ENCODE measurements around the gene PIK3AP1. TPM values are rescaled to one million over a fixed set of nuclear protein-coding genes. Genes with fewer than 3 reads are reported as not detected.

PIK3AP1 gene
- total and polyA plus RNA-seq, 10 of the 15 experiments (the other 5 are each of a cell fraction or from before 2014, with no cell fraction given) = 26.2 to 306 (median 119) TPM

GRCh38 chr10:96718304-96718990 is 1.9 kb downstream of the PIK3AP1 start (continued):
- TF ChIP-seq IKZF1 (conservative IDR thresholded peaks at IDR 0.05) (peak; percentile 63; the same call in 1 of the 2 replicates), SMAD1 (IDR thresholded peaks at IDR 0.05; ENCODE audit: low read depth, partially characterized antibody) (peak; percentile 61), CBX5 (IDR thresholded peaks at IDR 0.05; ENCODE audit: low read depth) (no peak), GATAD2B (conservative IDR thresholded peaks at IDR 0.05; ENCODE audit: low read depth) (0 out of 2 replicates have a peak, but pooled peaks have one; percentile 22), BRCA1 (IDR thresholded peaks at IDR 0.05; ENCODE audit: low read depth, low read length) (no peak), RELB (IDR thresholded peaks at IDR 0.05; ENCODE audit: low read depth) (peak; percentile 62; the same call in 1 of the 2 replicates), MXI1 (IDR thresholded peaks at IDR 0.05; ENCODE audit: low read depth, low read length) (peak; percentile 52; the same call in 1 of the 2 replicates), E2F8 (IDR thresholded peaks at IDR 0.05; ENCODE audit: low read depth, partially characterized antibody) (no peak), SIN3A (IDR thresholded peaks at IDR 0.05; ENCODE audit: low read depth, low read length) (0 out of 2 replicates have a peak, but pooled peaks have one; percentile 8), TCF12 (IDR thresholded peaks at IDR 0.05; ENCODE audit: low read depth, low read length) (0 out of 2 replicates have a peak, but pooled peaks have one; percentile 64), MYB (IDR thresholded peaks at IDR 0.05; ENCODE audit: borderline replicate concordance, low read depth, low read length) (peak; percentile 89), CHD2 (IDR thresholded peaks at IDR 0.05; ENCODE audit: borderline replicate concordance, low read depth, low read length) (peak; percentile 50; the same call in 1 of the 2 replicates), NKRF (conservative IDR thresholded peaks at IDR 0.05) (no peak; the same call in 1 of the 2 replicates)

Data from GM12878 (cell line).